ENCODE data around the gene UPK1A.
"Not testable (repeated sequence)": the region's sequence is repeated elsewhere in the genome, so short reads cannot be mapped to it uniquely, and the experiment has no call there.

UPK1A gene

DNA sequence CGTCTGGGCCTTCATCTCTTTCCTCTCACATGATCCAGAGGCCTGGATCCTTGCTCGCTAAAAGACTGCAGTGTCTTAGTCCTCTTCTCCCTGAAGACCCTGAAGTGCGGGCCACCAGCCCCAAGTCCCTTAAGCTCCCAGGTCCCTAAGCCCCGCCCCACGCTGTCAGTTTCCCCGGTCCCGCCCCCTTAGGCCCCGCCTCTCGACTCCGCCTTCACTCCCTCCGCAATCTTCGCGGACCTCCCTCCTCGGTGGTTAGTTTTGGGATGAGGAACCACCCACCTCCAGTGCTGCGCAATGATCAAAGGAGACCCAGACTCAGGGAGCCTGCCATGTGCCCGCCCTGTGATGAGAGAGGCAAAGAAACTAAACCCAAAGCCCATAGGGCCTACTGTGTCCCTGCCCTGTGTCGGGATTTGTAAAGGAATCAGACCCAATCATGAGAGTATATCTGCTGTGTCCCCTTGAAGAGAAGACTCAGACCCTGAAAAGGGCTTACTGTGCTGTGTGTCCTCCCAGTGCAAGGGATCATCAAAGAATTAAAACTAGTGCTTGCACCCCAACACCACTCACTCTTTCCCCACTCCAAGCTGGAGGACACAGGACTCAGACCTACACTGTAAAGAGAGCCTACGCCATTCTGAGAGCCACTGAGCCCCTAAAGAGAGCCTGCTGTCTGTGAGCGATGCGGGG is 21.2 kb upstream of the UPK1A start:
- peak; percentile 60 to 71 for DNase-seq

DNA sequence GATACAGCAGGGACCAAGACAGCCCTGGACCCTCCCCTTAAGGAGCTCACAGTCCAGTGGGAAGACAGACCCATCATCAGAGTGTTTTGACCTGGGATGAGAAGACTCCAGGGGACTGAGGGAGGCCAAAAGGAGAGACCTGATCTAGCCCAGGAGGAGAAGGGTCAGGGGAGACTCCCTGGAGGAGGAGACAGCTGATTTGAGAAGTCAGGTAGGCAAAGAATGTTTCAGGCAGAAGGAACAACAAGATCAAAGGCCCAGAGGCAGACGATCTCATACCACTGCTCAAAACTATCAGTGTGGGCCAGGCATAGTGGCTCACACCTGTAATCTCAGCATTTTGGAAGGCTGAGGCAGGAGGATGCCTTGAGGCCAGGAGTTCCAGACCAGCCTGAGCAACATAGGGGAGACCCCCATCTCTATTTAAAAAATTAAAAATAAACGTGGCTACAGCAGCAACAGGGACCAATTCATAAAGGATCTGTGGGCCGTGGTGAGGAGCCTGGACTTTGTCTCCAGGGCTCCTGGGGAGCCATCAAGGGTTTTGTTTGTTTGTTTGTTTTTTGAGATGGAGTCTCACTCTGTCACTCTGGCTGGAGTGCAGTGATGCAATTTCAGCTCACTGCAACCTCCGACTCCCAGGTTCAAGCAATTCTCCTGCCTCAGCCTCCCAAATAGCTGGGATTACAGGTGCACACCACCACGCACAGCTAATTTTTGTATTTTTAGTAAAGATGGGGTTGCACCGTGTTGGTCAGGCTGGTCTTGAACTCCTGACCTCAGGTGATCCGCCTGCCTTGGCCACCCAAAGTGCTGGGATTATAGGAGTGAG is 20.4 kb upstream of the UPK1A start:
- no peak for DNase-seq

DNA sequence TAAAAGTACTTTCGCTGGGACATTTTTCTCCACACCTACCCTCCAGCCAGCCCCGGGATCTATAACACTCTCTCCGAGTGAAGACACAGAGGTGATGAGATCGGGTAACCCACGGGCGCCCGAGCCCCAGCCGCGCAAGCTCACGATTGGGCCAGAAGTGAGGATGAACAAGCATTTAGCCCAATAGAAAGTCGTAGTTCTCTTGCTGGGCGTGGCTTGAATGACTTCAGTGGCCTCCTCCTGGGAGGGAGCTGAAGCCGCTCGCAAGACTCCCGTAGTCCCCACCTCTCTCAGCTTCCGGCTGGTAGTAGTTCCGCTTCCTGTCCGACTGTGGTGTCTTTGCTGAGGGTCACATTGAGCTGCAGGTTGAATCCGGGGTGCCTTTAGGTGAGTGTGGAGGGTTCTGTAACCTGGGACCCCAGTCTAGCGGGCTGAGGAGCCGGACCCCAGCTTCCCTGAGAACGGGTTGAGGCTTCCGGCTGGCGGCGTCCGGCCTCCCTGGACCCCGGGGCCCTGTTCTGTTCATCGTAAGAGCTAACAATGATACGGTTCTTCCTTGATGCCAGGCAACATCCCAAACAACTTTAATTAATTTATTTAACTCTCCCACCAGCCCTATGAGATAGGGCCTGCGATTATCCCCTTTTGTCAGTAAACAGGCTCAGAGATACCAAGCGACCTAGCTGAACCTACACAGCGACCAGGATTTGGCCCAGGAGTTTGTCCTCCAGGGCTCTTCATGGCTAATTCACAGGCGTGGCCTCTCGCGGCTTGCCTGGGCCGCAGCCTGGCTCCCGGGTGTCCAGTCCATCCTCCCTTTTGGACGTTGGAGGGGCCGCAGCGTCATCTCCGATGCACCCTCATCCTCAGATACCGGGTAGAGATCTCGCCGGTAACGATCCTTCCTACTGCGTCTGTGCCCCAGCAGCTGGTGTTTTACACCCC is 18.0 kb upstream of the UPK1A start, which contains the start of gene COX6B1:
Gene COX6B1 (plus strand): TSS at position 307 of the 945 bp plus-strand sequence. CDS start 2,921 bp downstream, outside the sequence.
- DNase-seq: peak; percentile 98

DNA sequence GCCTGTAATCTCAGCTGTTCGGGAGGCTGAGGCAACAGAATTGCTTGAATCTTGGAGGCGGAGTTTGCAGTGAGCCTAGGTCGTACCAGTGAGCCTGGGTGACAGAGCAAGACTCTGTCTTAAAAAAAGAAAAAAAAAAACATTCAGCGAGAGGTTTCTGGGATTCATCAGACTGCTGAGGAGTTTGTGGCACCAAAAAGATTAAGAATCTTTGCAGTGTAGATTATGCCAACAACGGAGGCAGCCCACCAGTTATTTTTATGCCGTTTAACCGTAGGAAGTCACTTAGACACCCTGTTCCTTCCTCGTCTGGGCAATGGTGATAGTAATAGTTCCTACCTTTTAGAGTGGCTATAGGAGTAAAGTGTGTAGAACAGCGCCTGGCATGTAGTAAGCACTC is 15.7 kb upstream of the UPK1A start:
- no peak for DNase-seq

DNA sequence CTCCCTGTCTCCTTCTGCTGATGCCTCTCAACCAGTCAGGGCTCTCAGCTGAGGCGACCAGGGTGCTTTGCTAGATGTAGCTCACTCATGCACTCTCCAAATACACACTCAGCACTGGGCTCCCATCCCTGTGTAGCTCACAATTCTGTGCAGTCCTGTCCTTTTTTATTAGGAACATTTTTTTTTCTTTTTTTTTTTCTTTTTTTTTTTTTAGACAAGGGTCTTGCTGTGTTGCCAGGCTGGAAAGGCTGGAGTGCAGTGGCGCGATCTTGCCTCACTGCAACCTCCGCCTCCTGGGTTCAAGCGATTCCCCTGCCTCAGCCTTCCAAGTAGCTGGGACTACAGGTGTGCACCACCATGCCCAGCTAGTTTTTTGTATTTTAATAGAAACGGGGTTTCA is 11.5 kb upstream of the UPK1A start:
- DNase-seq: not testable (repeated sequence)

DNA sequence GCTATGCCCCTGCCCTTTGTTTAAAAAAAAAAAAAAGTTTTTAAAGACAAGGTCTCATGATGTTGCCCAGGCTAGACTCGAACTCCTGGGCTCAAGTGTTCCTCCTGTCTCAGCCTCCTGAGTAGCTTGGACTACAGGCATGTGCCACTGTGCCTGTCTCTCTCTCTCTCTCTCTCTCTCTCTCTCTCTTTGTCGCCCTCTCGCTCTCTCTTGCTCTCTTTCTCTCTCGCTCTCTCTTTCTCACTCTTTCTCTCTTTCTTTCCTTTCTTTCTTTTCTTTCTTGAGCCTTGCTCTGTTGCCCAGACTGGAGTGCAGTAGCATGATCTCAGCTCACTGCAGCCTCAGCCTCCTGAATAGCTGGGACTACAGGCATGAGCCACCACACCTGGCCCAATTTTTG is 10.7 kb upstream of the UPK1A start:
- DNase-seq: no peak

DNA sequence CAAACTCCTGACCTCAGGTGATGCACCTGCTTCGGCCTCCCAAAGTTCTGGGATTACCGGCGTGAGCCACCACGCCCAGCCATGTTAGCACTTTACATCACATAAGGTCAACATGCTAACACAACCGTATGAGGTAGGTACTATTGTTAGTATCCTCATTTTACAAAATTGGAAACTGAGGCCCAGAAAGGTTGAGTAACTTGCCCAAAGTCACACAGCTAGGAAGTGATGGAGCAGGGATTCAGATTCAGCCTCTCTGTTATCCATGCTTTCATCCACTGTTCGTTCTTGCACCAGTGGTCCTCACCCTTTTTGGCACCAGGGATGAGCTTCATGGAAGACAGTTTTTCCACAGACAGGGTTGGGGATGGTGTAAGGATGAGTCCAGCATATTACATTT is 9.6 kb upstream of the UPK1A start:
- no peak for DNase-seq

DNA sequence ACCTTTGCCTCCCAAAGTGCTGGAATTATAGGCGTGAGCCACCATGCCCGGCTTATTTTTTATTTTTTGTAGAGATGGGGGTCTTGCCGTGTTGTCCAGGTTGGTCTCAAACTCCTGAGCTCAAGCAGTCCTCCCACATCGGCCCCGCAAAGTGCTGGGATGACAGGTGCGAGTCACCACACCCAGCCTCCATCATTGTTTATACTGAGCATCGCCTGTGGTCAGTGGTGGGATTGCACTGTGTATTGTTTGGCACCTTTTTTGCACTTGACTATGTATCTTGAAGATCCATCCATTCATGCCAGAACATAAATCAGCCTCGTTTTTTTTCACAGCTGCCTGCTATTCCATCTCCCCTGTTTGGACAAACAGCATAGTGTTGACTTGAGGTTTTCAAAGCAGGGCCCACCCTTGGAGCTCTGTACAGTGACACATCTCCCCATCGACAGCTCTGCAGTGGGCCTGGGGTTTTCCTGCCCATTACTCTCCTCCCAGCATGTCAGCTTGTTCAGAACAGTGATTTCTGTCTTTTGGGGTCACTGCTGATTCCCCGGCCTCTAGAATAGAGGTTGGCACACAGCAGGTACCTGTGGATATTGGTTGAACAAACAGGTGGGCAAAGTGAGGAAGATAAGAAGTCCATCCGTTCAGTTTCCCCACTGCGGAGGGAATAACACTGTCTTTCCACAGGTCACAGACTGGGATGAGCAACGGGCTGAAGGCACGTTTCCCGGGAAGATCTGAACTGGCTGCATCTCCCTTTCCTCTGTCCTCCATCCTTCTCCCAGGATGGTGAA is 8.2 kb upstream of the UPK1A start:
- peak; percentile 7 to 16 for DNase-seq

DNA sequence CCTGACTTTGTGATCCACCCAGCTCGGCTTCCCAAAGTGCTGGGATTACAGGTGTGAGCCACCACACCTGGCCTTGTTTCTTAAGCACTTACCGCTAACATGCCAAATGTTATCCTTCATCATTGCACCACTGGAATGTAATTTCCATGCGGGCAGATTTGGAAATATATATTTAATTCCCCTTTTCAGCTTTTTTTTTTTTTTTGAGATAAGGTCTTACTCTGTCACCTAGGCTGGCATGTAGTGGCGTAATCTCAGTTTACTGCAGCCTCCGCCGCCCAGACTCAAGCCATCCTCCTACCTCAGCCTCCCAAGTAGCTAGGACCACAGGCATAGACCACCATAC is 4.3 kb upstream of the UPK1A start:
- no peak for DNase-seq

DNA sequence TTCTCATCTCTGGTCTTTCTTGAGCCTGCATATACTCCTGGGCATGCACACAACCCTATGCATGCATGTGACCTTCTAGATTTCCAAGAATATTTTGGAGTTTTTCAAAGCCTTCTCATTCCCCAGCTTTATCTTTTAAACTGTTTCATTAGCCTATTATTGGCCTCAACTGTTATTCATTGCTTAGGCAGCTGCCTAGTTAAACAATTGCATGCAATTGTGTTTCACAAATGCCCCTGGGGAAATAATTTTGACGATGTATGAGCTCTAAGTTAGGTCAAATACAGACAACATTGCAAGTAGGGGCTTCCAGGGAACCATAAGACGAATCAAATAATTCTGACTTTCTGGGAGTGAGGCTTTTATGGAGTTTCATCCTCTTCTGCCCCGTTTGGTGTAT is 2.3 kb upstream of the UPK1A start:
- no peak for DNase-seq

DNA sequence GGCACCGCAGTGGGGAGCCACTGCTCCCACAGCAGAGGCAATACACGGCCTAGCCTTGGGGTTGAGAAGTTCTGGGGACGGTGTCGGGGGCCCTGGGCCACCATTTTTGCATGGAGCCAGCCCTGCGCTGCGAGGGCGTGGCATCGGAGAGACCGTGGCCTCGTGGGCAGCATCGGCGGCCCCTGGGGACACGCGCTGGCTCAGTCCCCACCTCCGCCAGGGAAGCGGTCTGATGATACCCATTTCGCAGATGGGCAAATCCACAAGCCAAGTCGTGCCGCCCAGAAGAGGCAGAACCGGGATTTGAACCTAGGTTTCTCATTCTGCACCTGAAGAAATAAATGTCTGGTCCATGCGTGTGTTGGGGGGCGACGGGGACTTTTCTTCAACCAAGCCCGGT is 1.2 kb upstream of the UPK1A start:
- no peak for DNase-seq

DNA sequence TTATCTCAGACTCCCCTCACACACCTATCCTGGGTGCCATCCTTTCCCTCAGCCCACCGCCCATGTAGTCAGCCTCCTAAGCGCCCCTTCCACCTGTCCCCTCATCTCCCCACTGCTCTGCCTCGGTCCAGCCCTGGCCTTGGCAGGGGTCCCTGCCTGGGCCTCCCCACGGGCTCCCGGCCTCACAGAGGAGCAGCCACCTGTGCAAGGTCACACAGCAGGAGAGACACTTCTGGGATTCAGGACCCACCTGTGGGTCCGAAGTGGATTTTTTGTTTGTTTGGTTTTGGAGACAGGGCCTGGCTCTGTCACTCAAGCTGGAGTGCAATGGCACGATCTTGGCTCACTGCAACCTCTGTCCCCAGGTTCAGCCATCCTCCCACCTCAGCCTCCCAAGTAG is 713 bp upstream of the UPK1A start:
- no peak for DNase-seq

DNA sequence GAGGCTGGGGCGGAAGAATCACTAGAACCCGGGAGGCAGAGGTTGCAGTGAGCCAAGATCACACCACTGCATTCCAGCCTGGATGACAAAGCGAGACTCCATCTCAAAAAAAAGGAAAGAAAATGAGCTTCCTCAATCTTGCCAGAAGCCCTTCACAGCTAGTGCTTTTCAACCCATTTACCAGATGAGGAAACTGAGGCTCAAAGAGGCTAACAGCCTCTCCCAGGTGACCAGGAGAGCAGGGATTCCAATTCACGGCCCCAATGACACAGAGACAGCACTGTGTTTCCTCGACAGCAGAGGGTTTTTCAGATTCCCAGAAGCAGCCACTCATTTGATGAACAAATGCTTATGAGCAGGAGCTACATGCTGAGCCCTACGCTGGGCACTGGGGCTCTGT is 3.2 kb downstream of the UPK1A start:
- no peak for DNase-seq

DNA sequence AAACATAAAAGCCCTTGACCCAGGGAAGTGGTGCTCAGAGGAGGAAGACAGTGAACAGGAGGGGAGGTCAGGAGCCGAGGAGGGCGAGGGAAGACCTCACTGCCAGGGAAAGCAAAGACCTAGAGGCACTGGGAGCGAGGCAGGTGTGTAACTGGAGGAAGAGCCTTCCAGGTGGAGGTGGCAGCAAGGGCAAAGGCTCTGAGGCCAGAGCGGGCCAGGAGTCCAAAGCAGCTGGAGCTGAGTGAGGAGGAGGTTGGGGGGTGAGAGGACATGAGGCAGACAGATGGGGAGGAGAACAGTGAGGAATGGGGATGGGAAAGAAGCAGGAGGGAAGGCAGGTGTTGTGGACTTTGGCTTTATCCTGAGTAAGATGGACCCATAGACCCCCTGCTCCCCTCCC is 3.7 kb downstream of the UPK1A start:
- DNase-seq: no peak

DNA sequence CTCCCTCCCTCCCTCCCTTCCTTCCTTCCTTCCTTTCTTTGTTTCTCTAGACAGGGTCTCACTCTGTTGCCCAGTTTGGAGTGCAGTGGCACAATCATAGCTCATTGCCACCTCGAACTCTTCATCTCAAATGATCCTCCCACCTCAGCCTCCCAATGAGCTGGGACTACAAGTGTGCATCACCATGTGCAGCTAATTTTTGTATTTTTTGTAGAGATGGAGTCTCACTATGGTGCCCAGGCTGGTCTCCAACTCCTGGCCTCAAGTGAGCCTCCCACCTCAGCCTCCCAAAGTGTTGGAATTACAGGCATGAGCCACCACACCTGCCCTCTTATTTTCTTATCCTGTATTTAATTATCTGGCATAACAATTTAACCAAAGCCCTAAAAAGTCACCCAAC is 4.4 kb downstream of the UPK1A start:
- no peak for DNase-seq

DNA sequence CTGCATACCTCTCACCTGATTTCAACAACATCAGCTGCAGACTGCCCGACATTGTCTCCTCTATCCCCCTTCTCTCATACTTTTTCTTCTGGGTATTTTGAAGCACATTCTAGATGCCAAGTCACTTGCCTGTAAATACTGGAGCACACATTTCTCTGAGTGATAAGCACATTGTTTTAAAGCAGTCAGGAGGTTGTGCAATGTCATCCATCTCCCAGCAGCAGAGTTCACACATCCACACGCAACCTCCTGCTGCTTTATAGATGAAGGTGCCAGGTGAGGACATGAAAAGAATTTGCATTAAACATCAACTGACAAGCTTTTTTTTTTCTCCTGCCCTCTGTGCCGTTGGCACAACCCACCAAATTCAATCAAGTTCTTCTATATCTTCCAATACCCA is 5.5 kb downstream of the UPK1A start:
- DNase-seq: no peak

DNA sequence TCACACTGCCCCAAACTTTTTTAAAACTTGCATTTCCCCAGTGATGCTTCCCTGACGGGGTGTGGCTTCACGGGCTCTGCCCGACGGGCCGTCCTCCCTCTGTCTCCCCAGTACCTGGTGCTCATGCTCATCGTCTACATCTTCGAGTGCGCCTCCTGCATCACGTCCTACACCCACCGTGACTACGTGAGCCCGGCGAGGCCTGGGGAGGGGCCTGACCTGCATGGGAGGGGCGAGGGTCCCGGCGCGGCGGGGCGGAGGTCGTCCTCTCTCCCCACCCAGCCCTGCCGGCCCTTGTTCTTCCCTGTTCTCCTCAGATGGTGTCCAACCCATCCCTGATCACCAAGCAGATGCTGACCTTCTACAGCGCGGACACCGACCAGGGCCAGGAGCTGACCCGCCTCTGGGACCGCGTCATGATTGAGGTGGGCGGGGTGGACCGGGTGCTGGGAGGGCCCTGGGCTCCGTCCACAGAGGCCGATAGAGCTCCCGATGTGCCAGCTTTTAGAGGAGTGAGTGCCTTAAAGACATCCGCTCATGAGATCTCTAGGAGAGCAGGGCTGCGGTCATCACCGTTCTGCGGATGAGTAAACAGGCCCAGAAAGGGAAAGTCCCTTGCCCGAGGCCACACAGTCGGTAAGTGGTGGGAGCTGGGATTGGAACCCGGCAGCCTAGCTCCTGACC is 6.9 kb downstream of the UPK1A start:
- DNase-seq: no peak

DNA sequence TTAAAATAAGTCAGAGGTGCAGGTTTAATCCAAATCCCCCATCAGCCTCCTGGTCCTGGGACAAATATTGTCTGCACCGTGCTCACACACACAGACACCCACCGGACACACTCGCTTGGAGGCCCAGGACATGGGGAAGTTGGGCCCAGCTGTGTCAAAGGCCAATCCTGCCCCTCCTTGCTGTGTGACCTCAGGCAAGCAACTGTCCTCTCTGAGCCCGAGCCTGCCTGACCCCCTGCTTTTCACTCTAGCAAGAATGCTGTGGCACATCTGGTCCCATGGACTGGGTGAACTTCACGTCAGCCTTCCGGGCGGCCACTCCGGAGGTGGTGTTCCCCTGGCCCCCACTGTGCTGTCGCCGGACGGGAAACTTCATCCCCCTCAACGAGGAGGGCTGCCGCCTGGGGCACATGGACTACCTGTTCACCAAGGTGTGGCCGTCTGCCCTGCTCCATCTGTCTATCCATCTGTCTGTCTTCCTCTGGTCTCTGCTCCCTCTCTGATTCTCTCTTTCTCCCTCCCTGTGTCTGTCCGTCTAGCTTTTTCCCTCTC is 9.3 kb downstream of the UPK1A start:
- DNase-seq: no peak

DNA sequence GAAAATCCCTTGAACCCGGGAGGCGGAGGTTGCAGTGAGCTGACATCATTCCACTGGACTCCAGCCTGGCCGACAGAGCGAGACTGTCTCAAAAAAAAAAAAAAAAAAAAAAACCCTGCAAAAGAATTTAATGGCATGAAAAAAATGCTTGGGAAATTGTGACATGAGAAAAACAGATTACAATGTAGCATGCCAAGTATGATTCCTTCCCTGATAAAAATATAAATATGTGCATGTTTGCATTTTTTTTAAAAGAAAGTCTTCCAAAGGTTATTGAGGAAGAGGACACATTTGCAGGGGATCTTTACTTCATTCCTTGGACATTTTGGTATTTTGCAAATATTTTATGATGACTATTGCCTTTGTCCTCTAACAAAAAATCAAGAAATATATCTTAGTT is 23.5 kb downstream of the UPK1A start:
- DNase-seq: no peak

DNA sequence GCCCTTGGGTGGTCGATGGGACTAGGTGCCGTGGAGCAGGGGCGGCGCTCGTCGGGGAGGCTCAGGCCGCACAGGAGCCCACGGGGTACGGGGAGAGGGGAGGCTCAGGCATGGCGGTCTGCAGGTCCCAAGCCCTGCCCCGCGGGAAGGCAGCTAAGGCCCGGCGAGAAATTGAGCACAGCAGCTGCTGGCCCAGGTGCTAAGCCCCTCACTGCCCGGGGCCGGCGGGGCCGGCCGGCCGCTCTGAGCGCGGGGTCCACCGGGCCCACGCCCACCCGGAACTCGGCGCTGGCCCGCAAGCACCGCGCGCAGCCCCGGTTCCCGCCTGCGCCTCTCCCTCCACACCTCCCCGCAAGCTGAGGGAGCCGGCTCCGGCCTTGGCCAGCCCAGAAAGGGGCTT is 24.8 kb downstream of the UPK1A start:
- not testable (repeated sequence) for DNase-seq

DNA sequence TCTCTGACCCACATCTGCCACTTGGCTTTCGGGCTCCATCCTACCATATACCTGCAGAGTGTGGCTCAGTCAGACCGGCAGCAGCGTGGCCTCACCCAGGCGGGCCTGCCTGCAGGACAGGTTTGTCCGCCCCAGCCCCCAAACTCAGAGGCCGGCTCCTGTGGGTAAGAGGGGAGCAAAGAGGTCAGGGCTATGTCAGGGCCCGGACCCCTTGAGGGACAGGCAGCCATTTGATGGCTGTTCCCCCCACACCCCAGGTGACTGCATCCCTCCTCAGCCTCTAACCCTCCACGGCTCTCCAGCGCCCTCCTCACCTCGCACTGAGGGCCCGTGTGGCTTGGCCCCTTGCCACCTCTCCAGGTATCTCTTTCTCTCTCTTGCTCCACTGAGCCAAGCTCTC is 25.7 kb downstream of the UPK1A start:
- DNase-seq: no peak

DNA sequence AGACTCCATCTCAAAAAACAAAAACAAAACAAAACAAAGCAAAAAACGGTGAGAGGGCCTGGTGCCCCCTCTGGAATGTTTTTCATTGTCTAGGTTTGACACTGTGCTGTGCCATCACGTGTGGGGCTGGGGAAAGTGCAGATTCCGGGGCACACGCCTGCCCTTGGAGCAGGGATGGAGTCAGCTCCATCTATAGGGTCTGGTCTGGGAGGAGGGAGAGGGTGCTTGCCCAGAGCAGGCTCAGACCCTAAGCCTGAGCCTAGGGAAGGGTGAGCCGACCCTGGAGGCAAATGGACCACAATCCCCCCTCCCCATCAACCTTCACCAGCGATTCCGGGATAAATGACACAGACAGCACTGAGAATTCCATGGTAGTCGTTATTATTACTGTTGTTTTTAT is 27.1 kb downstream of the UPK1A start:
- no peak for DNase-seq

Measured in SHP77 (cell line).